Endothelial cell of umbilical vein (primary cell): ENCODE measurements around the gene DLST.

Source experiments
- CTCF ChIP-seq, 2 donors: IDR thresholded peaks; 1 replicate in 1 of 2; 2 replicates in 1 of 2; pipeline ENCODE4 v1.5.1; 2011; ENCODE audit warnings: low read length in 2 of 2, mild to moderate bottlenecking in 2 of 2, moderate library complexity in 2 of 2, control low read depth in 1 of 2, inconsistent platforms in 1 of 2, low read depth in 1 of 2; ENCODE audit not compliant: insufficient read depth in 1 of 2; ENCODE audit errors: extremely low read depth in 1 of 2
- EZH2 ChIP-seq: IDR thresholded peaks from 2 replicates; pipeline ENCODE4 v1.6.1; 2012; ENCODE audit warnings: borderline replicate concordance, low read depth, mild to moderate bottlenecking, moderate library complexity, low read length, inconsistent platforms; ENCODE audit not compliant: severe bottlenecking
- GATA2 ChIP-seq: IDR thresholded peaks from 2 replicates; pipeline ENCODE4 v1.7.0; 2011; ENCODE audit warnings: low read depth, mild to moderate bottlenecking, moderate library complexity, mixed read lengths, low read length; ENCODE audit not compliant: insufficient read length, insufficient read depth
- JUN ChIP-seq: IDR thresholded peaks from 2 replicates; pipeline ENCODE4 v1.6.1; 2011; ENCODE audit warnings: borderline replicate concordance, low read depth; ENCODE audit not compliant: insufficient read length, insufficient read depth
- POLR2A ChIP-seq: IDR thresholded peaks from 2 replicates; pipeline ENCODE4 v1.6.1; 2012; ENCODE audit warnings: low read depth, mild to moderate bottlenecking, control low read depth, low read length

- TF ChIP-seq JUN: no peak
- no peak for TF ChIP-seq CTCF (IDR thresholded peaks at IDR 0.05; ENCODE audit: extremely low read depth in 1 of 2, insufficient read depth in 1 of 2, low read depth in 1 of 2, low read length in 2 of 2)
- TF ChIP-seq POLR2A: peak; percentile 38
- no peak for TF ChIP-seq EZH2
- TF ChIP-seq GATA2: no peak
Measured at GRCh38 chr14:74940956-74941565, 59.3 kb downstream of the DLST start.
